ENCODE measurements around the gene RXRA. TPM values are rescaled to one million over a fixed set of nuclear protein-coding genes. Genes with fewer than 3 reads are reported as not detected.

Gene RXRA

Small RNAs within 50 kb of the gene (small RNA-seq; reads per million reads assigned to genes)
- not detected for gene MIR4669

Data from skeletal muscle satellite cell (primary cell).